GM12801 (cell line): ENCODE results near the gene AFG1L.

Source experiments
- TF ChIP-seq, protein P1 (sequence below): IDR thresholded peaks from one replicate; pipeline ENCODE4 v1.5.1; 2011; ENCODE audit warnings: control low read depth; ENCODE audit not compliant: insufficient read length; ENCODE audit errors: extremely low read depth

Gene AFG1L

GRCh38 chr6:108423982-108424705 is 129.3 kb downstream of the AFG1L start:
- TF ChIP-seq, protein P1, sequence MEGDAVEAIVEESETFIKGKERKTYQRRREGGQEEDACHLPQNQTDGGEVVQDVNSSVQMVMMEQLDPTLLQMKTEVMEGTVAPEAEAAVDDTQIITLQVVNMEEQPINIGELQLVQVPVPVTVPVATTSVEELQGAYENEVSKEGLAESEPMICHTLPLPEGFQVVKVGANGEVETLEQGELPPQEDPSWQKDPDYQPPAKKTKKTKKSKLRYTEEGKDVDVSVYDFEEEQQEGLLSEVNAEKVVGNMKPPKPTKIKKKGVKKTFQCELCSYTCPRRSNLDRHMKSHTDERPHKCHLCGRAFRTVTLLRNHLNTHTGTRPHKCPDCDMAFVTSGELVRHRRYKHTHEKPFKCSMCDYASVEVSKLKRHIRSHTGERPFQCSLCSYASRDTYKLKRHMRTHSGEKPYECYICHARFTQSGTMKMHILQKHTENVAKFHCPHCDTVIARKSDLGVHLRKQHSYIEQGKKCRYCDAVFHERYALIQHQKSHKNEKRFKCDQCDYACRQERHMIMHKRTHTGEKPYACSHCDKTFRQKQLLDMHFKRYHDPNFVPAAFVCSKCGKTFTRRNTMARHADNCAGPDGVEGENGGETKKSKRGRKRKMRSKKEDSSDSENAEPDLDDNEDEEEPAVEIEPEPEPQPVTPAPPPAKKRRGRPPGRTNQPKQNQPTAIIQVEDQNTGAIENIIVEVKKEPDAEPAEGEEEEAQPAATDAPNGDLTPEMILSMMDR, result no peak

GRCh38 chr6:108425428-108425827 is 130.6 kb downstream of the AFG1L start:
- TF ChIP-seq, protein P1, result no peak

GRCh38 chr6:108432143-108432542 is 137.3 kb downstream of the AFG1L start:
- TF ChIP-seq, protein P1, result no peak

DNA sequence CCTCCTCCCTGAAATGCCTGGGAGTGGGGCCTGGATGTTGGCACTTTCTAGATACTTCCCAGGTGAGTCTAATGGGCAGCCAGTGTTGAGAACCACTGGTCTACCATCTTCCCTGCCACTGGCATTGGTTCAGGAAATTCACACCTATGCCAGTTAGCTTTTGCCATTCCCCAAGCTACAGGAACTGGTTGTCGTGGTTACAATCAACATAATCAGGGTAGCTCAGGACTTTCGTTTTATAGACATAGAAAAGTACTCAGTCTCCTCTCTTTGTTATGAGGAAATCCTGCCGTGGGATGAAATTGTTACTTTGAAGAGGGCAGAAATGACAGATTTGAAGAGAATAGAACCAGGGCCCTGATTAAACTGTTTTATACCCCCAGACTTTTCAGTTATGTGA is 137.9 kb downstream of the AFG1L start:
- TF ChIP-seq, protein P1, result no peak

DNA sequence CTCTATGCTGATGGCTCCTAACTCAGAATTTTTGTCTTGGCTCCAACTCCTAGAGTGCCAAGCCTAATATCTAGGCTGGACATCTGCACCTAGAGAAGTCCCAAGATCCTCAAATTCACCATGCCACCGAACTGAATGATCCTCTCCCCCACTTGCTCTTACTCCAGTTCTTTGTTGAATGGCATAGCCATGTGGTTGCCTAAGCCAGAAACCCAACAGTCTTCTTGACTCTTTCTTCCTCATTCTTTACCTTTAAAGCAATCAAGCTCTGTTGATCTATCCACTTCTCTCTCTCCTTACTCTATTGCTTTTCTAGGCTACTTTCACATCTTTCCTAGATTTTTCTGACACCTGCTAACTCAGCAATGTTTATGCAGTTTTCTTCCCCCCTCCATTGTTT is 139.4 kb downstream of the AFG1L start:
- TF ChIP-seq, protein P1, result no peak

- TF ChIP-seq, protein P1, result no peak
These were observed 140.5 kb downstream of the AFG1L start for GRCh38 chr6:108435391-108435790.

DNA sequence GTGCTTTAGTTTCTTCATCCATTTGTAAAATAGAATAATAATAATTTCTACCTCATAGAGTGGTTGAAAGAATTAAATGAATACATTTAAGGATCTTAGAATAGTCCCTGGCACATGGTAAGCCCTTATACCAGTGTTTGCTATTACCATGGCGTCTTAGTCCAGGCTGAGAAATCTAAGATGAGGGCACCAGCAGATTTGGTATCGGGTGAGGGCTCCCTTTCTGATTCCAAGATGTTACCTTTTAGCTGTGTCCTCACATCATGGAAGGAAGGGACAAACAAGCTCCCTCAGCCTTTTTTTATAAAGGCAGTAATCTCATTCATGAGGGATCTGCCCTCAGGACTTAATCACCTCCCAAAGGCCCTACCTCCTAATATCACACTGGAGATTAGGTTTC is 141.9 kb downstream of the AFG1L start:
- TF ChIP-seq, protein P1, result no peak
